ENCODE results near the gene CASKIN1. TPM values are rescaled to one million over a fixed set of nuclear protein-coding genes. Genes with fewer than 3 reads are reported as not detected.
"Not testable (repeated sequence)": the region's sequence is repeated elsewhere in the genome, so short reads cannot be mapped to it uniquely, and the experiment has no call there.

Gene CASKIN1
- total RNA-seq, 1 donor from 2014 or later, result 0.15 TPM

- no peak for DNase-seq (ENCODE audit: low read depth)
Observed at GRCh38 chr16:2209258-2210008, 13.0 kb upstream of the CASKIN1 start.

GRCh38 chr16:2208772-2209171 is 12.4 kb upstream of the CASKIN1 start:
- DNase-seq (ENCODE audit: low read depth), result no peak

- DNase-seq (ENCODE audit: low read depth), result no peak
Observed at GRCh38 chr16:2208308-2208707, 11.9 kb upstream of the CASKIN1 start.

- no peak for DNase-seq (ENCODE audit: low read depth)
Observed at GRCh38 chr16:2207872-2208271, 11.5 kb upstream of the CASKIN1 start.

- no peak for DNase-seq (ENCODE audit: low read depth)
Observed at GRCh38 chr16:2206780-2207433, 10.5 kb upstream of the CASKIN1 start.

GRCh38 chr16:2206420-2206779 is 10.0 kb upstream of the CASKIN1 start:
- DNase-seq (ENCODE audit: low read depth), result no peak

- peak; percentile 14 for DNase-seq (ENCODE audit: low read depth)
Observed at GRCh38 chr16:2205967-2206313, 9.5 kb upstream of the CASKIN1 start.

- DNase-seq (ENCODE audit: low read depth), result peak; percentile 42
Observed at GRCh38 chr16:2205104-2205966, 8.9 kb upstream of the CASKIN1 start, which contains the start of gene MLST8. TSS of gene MLST8 (plus strand) at chr16:2205454. CDS start at chr16:2206086, 632 bp downstream.

- no peak for DNase-seq (ENCODE audit: low read depth)
Observed at GRCh38 chr16:2204416-2205103, 8.2 kb upstream of the CASKIN1 start.

- DNase-seq (ENCODE audit: low read depth), result not testable (repeated sequence)
Observed at GRCh38 chr16:2203119-2203688, 6.8 kb upstream of the CASKIN1 start.

GRCh38 chr16:2200313-2200712 is 3.9 kb upstream of the CASKIN1 start:
- DNase-seq (ENCODE audit: low read depth), result no peak

GRCh38 chr16:2199621-2200139 is 3.3 kb upstream of the CASKIN1 start:
- DNase-seq (ENCODE audit: low read depth), result no peak

- no peak for DNase-seq (ENCODE audit: low read depth)
Observed at GRCh38 chr16:2199095-2199494, 2.7 kb upstream of the CASKIN1 start.

GRCh38 chr16:2198283-2198682 is 1.9 kb upstream of the CASKIN1 start:
- no peak for DNase-seq (ENCODE audit: low read depth)

GRCh38 chr16:2197765-2198164 is 1.4 kb upstream of the CASKIN1 start:
- DNase-seq (ENCODE audit: low read depth), result no peak

- no peak for DNase-seq (ENCODE audit: low read depth)
Observed at GRCh38 chr16:2196981-2197511, 641 bp upstream of the CASKIN1 start.

GRCh38 chr16:2195322-2196161 is 863 bp downstream of the CASKIN1 start:
- no peak for DNase-seq (ENCODE audit: low read depth)

GRCh38 chr16:2194852-2195321 is 1.5 kb downstream of the CASKIN1 start:
- peak; percentile 62 for DNase-seq (ENCODE audit: low read depth)

- DNase-seq (ENCODE audit: low read depth), result no peak
Observed at GRCh38 chr16:2194166-2194834, 2.1 kb downstream of the CASKIN1 start.

GRCh38 chr16:2191446-2191706 is 5.0 kb downstream of the CASKIN1 start:
- no peak for DNase-seq (ENCODE audit: low read depth)
